ENCODE results near the gene KCNJ1.

The KCNJ1 gene

DNA sequence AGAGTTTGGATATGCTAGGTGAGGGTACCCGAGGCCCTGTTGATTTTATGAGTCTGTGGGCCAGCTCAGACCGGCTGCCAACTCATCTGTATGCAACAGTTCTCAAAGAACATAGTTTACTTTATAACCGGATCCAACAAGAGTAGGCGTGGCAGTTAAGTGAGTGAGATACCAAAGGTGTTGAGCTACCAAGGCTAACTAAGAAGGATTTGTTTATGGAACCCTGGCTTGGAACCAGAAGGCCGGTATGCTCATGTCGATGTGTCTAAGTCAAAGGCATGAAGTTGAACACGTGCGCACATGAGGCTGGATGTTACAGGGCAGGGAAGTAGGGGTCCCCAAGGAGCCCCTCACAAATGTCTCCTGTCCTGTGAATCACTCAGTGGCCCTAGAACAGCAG is at the start of gene KCNJ1:
Gene KCNJ1, minus strand, starts transcription at position 20 of the 400 bp plus-strand sequence. CDS start 27,053 bp downstream, outside the sequence.
- no peaks in the 10 kb centered on the region for H3K27me3 ChIP-seq (ENCODE audit: insufficient read depth, low read length)
- H3K4me1 ChIP-seq (ENCODE audit: insufficient read depth, low read length), result peaks cover 21% of the 10 kb centered on the region
- no peak within 1 kb of the TSS for H3K4me3 ChIP-seq (ENCODE audit: low read length)
- H2AFZ ChIP-seq (ENCODE audit: low read depth, low read length), result peak within 1 kb of the TSS; percentile 12
- no peaks in the 10 kb centered on the region for H3K36me3 ChIP-seq (ENCODE audit: insufficient read depth, low read length)
- H3K9me3 ChIP-seq (ENCODE audit: low read length), result no peaks in the 10 kb centered on the region

DNA sequence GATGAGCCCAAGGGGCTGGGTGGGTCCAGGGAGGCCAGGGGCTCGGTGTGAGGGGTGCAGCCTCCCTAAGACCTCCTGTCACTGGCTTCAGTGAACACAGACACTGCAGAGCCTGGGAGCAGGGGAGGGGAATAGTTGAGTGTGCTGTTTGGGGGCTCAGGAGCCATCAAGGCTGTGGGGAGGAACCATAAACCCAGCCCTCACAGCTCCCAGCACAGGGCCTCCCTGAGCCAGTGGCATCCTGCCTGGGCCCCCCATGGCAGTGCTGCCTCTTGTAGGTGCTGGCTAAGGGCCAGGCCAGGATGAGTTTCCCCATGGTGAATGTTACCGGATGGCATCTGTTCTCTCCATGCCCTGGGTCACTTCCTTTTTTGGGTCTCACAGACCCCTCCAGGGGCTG is 49.6 kb upstream of the KCNJ1 start:
- Histone ChIP-seq H3K36me3 (ENCODE audit: insufficient read depth, low read length) (no peaks in the 10 kb centered on the region), H3K4me3 (ENCODE audit: low read length) (no peak overlapping the region), H2AFZ (ENCODE audit: low read depth, low read length) (no peak overlapping the region), H3K4me1 (ENCODE audit: insufficient read depth, low read length) (no peaks in the 10 kb centered on the region), H3K27me3 (ENCODE audit: insufficient read depth, low read length) (no peaks in the 10 kb centered on the region), H3K9me3 (ENCODE audit: low read length) (no peaks in the 10 kb centered on the region)

DNA sequence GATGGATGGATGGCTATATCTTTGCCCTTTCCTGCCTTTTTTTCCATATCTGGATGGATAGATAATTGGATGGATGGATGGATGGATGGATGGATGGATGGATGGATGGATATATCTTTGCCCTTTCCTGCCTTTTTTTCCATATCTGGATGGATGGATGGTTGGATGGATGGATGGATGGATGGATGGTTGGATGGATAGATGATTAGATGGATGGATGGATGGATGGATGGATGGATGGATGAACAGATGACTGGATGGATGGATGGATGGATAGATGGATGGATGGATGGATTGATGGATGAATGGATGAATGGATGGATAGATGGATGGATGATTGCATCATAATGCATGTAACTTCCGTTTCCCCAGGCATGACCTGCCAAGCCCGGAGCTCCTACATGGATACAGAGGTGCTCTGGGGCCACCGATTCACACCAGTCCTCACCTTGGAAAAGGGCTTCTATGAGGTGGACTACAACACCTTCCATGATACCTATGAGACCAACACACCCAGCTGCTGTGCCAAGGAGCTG is 49.0 kb upstream of the KCNJ1 start:
- no peaks in the 10 kb centered on the region for H3K27me3 ChIP-seq (ENCODE audit: insufficient read depth, low read length)
- H3K9me3 ChIP-seq (ENCODE audit: low read length), result no peaks in the 10 kb centered on the region
- no peak overlapping the region for H2AFZ ChIP-seq (ENCODE audit: low read depth, low read length)
- no peak overlapping the region for H3K4me3 ChIP-seq (ENCODE audit: low read length)
- H3K36me3 ChIP-seq (ENCODE audit: insufficient read depth, low read length), result no peaks in the 10 kb centered on the region
- no peaks in the 10 kb centered on the region for H3K4me1 ChIP-seq (ENCODE audit: insufficient read depth, low read length)

DNA sequence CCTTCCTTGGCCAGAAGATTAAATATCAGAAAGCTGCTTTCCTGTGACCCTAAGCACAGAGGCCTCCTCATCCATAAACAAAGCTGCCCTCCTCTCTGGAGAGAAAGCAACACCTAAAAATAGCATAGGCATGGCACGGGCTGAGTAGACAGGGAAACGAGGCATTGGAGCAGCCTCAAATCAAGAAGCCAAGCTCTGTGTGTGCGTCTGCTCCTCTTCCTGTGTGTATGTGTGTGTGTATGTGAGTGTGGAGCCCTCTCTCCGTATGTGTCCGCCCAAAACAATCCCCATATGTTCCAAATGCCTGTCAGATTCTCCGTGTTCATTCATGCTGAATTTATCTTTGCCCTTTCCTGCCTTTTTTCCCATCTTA is 48.0 kb upstream of the KCNJ1 start:
- Histone ChIP-seq H3K9me3 (ENCODE audit: low read length) (no peaks in the 10 kb centered on the region), H3K36me3 (ENCODE audit: insufficient read depth, low read length) (no peaks in the 10 kb centered on the region), H2AFZ (ENCODE audit: low read depth, low read length) (no peak overlapping the region), H3K4me1 (ENCODE audit: insufficient read depth, low read length) (no peaks in the 10 kb centered on the region), H3K27me3 (ENCODE audit: insufficient read depth, low read length) (no peaks in the 10 kb centered on the region), H3K4me3 (ENCODE audit: low read length) (no peak overlapping the region)

DNA sequence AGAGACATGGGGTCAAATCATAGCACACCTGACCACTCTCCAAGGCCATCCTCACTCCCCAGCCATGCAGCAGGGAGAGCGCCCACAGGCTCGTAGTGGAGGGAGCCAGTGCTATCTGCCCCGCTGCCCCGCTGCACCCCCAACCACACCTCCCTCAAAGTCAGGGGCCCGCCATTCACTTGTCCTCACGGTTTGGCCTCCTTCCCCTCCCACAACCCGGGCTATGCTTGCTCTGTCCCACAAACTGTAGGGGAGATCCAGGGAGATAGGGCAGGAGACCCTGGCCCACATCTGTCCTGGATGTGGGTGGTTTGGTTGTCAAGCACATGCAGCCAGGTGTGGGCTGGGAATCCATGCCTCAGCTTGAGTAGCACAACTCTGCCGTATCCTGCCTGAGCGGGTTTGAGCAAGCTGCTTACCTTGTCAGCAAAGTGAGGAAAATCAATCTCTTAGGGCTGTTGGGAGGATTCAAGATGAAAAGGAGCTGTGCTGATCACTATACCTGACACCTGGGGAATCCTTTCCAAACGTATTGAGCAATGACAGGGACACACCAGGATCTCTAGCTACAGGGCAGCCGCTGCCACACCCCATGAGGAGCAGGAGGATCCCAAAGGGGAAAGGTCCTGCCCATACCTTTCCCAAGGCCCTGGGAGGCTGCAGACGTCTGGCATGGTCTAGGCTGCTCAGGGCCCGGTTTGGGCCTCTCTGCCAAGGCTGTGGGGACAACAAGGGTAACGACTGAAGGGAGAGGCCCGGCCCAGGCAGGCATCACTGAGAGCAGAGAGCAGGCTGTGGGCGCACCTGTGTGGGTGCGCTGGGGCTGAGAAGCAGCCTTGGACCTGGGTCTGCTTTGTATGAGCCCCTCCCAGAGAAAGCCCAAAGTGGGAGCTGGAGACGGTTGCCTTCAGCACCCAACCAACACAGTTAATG is 47.4 kb upstream of the KCNJ1 start:
- H3K4me1 ChIP-seq (ENCODE audit: insufficient read depth, low read length), result no peaks in the 10 kb centered on the region
- no peaks in the 10 kb centered on the region for H3K27me3 ChIP-seq (ENCODE audit: insufficient read depth, low read length)
- H3K4me3 ChIP-seq (ENCODE audit: low read length), result no peak overlapping the region
- no peaks in the 10 kb centered on the region for H3K9me3 ChIP-seq (ENCODE audit: low read length)
- H2AFZ ChIP-seq (ENCODE audit: low read depth, low read length), result no peak overlapping the region
- H3K36me3 ChIP-seq (ENCODE audit: insufficient read depth, low read length), result no peaks in the 10 kb centered on the region

DNA sequence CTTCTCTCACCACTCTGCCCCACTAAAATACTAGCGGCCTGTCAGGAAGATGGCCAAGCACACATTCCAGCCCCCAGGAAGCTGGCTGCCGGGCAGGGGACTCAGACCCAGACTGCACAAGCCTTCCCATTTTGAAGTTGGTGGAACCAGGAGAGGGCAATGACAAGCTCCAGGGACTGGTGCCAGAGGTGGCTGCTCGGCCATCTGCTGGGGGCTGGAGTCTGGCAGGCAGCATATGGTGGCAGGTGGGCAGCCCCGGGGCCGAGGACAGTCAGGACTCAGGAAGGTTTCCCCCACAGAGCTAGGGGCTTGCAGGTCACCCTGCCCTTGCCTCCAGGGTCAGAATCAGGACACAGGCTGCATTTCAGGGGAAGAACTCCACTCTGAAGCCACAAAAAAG is 46.7 kb upstream of the KCNJ1 start:
- no peaks in the 10 kb centered on the region for H3K36me3 ChIP-seq (ENCODE audit: insufficient read depth, low read length)
- H3K9me3 ChIP-seq (ENCODE audit: low read length), result no peaks in the 10 kb centered on the region
- H2AFZ ChIP-seq (ENCODE audit: low read depth, low read length), result no peak overlapping the region
- no peaks in the 10 kb centered on the region for H3K27me3 ChIP-seq (ENCODE audit: insufficient read depth, low read length)
- no peak overlapping the region for H3K4me3 ChIP-seq (ENCODE audit: low read length)
- H3K4me1 ChIP-seq (ENCODE audit: insufficient read depth, low read length), result no peaks in the 10 kb centered on the region

DNA sequence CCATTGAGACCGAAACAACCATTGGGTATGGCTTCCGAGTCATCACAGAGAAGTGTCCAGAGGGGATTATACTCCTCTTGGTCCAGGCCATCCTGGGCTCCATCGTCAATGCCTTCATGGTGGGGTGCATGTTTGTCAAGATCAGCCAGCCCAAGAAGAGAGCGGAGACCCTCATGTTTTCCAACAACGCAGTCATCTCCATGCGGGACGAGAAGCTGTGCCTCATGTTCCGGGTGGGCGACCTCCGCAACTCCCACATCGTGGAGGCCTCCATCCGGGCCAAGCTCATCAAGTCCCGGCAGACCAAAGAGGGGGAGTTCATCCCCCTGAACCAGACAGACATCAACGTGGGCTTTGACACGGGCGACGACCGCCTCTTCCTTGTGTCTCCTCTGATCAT is 44.6 kb upstream of the KCNJ1 start:
- H3K36me3 ChIP-seq (ENCODE audit: insufficient read depth, low read length), result no peaks in the 10 kb centered on the region
- no peaks in the 10 kb centered on the region for H3K9me3 ChIP-seq (ENCODE audit: low read length)
- H2AFZ ChIP-seq (ENCODE audit: low read depth, low read length), result no peak overlapping the region
- H3K4me3 ChIP-seq (ENCODE audit: low read length), result no peak overlapping the region
- H3K4me1 ChIP-seq (ENCODE audit: insufficient read depth, low read length), result no peaks in the 10 kb centered on the region
- no peaks in the 10 kb centered on the region for H3K27me3 ChIP-seq (ENCODE audit: insufficient read depth, low read length)

DNA sequence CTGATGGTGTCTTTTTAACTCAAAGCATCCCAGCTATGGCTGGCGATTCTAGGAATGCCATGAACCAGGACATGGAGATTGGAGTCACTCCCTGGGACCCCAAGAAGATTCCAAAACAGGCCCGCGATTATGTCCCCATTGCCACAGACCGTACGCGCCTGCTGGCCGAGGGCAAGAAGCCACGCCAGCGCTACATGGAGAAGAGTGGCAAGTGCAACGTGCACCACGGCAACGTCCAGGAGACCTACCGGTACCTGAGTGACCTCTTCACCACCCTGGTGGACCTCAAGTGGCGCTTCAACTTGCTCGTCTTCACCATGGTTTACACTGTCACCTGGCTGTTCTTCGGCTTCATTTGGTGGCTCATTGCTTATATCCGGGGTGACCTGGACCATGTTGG is 44.1 kb upstream of the KCNJ1 start:
- H3K9me3 ChIP-seq (ENCODE audit: low read length), result no peaks in the 10 kb centered on the region

DNA sequence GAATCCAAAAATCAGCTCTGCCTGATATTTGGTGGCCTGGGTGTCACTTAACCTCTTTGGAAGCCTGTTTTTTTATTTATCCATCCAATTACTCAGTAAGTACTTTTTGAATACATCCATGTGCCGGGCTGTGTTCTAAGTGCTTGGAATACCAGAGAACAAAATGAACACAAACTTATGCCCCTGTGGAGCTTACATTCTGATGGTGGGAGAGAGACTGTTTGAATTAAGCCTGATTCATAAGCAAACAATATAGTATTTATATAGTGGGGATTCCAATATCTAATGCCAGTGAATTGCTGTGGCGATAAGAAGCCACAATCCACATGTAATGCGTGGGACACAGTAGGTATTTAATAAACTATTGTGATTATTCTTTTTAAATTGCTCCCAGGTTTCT is 43.5 kb upstream of the KCNJ1 start:
- Histone ChIP-seq H3K27me3 (ENCODE audit: insufficient read depth, low read length) (no peaks in the 10 kb centered on the region), H3K4me1 (ENCODE audit: insufficient read depth, low read length) (no peaks in the 10 kb centered on the region), H3K36me3 (ENCODE audit: insufficient read depth, low read length) (no peaks in the 10 kb centered on the region), H3K9me3 (ENCODE audit: low read length) (no peaks in the 10 kb centered on the region), H3K4me3 (ENCODE audit: low read length) (no peak overlapping the region), H2AFZ (ENCODE audit: low read depth, low read length) (no peak overlapping the region)

More for the DNA sequence above, 44.1 kb upstream of the KCNJ1 start:
- Histone ChIP-seq H2AFZ (ENCODE audit: low read depth, low read length) (no peak overlapping the region), H3K4me3 (ENCODE audit: low read length) (no peak overlapping the region), H3K4me1 (ENCODE audit: insufficient read depth, low read length) (no peaks in the 10 kb centered on the region), H3K27me3 (ENCODE audit: insufficient read depth, low read length) (no peaks in the 10 kb centered on the region), H3K36me3 (ENCODE audit: insufficient read depth, low read length) (no peaks in the 10 kb centered on the region)

DNA sequence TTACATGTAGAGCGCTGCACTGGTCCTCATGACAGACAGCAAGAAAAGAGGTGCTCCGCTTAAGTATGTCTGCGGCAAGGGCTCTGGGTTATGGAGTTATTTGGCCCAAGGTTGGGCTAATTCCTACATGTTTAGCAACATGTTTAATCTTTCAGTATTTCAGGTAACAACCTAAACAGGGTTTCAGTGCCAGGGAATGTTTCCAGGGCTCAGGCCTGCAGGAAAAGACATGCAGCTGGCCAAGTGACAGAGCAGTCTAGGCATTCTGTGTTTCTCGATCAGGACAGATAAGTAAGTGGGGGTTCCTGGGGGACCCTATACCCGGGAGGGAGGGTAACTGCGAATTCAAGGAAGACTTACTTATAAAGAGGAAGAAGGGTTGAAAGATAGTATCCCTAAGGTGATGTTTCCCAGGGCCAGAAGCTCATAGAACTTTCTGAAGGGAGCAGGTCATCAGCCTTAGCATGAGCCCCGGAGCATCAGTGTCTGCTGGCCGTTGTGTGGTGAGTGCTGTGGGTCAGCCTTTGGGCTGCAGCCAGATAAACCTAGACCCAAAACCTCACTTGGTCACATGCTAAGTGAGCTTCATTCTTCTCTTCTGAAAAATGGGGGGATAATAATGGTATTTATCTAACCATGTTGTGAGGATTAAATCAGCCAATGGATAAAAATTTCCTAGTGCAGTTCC is 42.5 kb upstream of the KCNJ1 start:
- no peaks in the 10 kb centered on the region for H3K36me3 ChIP-seq (ENCODE audit: insufficient read depth, low read length)

DNA sequence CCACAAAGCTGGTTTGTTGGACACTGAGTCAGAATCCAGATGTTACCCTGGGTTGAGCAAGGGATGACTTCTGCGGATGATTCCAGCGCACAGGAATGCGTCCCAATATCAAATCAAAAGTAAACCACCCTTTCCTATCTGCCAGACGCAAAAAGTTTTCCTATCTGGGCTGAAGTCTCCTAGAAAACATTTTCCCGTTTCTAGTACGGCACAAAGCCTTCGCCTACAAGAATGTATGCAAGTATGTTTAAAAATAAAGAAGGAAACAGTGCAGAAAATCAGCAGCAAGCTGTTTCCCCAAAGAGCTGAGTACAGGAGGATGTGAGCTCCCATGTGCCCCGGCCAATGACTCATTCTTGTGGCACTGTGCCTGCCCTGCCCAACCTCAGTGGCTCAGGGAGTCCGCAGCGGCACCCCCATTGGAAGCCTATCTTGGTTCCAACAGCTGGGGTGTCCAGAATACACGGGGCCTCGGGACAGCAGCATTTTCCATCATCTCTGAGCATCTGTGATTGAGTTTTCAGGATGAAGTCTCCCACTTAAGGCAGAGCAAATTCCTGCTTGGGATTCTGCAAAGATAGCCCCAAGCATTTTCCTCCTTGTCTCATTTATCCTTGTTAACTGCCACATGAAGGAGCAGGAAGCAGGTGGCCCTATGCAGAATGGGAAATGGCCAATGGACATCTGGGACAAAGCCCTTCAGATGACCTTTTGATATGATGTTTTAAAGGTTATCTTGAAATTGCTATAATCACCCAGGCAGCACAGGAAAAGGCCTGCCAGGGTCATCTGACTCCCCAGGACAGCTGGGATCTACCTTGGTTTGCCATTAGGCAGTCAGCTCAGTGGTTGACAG is 41.5 kb upstream of the KCNJ1 start:
- Histone ChIP-seq H3K36me3 (ENCODE audit: insufficient read depth, low read length) (no peaks in the 10 kb centered on the region), H3K4me1 (ENCODE audit: insufficient read depth, low read length) (peaks cover 2% of the 10 kb centered on the region), H3K4me3 (ENCODE audit: low read length) (no peak overlapping the region), H3K9me3 (ENCODE audit: low read length) (no peaks in the 10 kb centered on the region), H3K27me3 (ENCODE audit: insufficient read depth, low read length) (peaks cover 6% of the 10 kb centered on the region), H2AFZ (ENCODE audit: low read depth, low read length) (no peak overlapping the region)

More for the DNA sequence above, 42.5 kb upstream of the KCNJ1 start:
- Histone ChIP-seq H3K9me3 (ENCODE audit: low read length) (no peaks in the 10 kb centered on the region), H2AFZ (ENCODE audit: low read depth, low read length) (no peak overlapping the region), H3K4me3 (ENCODE audit: low read length) (no peak overlapping the region), H3K4me1 (ENCODE audit: insufficient read depth, low read length) (no peaks in the 10 kb centered on the region), H3K27me3 (ENCODE audit: insufficient read depth, low read length) (peaks cover under 1% of the 10 kb centered on the region)

DNA sequence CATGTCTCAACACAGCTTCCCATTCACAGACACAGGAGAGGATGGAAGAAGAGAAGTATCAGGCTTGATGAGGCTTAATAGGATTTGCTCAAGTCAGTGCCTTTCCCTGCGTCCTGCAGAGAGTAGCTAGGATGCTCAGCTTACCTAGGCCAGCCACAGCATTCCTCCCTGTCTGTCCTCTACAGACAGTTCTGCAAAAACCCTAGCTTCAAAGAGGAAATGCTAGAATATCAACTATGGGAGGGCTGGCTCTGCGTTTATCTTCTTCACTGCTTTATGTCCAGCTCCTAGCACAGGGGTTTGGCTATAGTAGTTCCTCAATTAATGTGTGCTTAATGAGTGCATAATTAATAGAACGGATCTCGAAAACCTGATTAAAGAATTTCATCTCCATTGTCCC is 40.5 kb upstream of the KCNJ1 start:
- Histone ChIP-seq H3K27me3 (ENCODE audit: insufficient read depth, low read length) (peaks cover 7% of the 10 kb centered on the region), H3K9me3 (ENCODE audit: low read length) (no peaks in the 10 kb centered on the region), H3K4me3 (ENCODE audit: low read length) (no peak overlapping the region), H3K4me1 (ENCODE audit: insufficient read depth, low read length) (peaks cover 2% of the 10 kb centered on the region), H2AFZ (ENCODE audit: low read depth, low read length) (no peak overlapping the region), H3K36me3 (ENCODE audit: insufficient read depth, low read length) (no peaks in the 10 kb centered on the region)
